Right renal cortex interstitium (tissue), 3 donors: ENCODE measurements around the gene VAMP2. TPM values are rescaled to one million over a fixed set of nuclear protein-coding genes. Genes with fewer than 3 reads are reported as not detected.

ENCODE experiments used
- DNase-seq, 3 donors: peaks; one replicate each; pipeline ENCODE4 v3.0.0-alpha.2; 2013; ENCODE audit warnings: low read depth in 3 of 3, low spot score in 2 of 3
- polyA plus RNA-seq, 3 donors: library from polyadenylated mRNA; unstranded; fragments of 120-200 nt; gene quantifications; one replicate each; pipeline ENCODE4 v1.2.1, GENCODE V29; 2013; ENCODE audit not compliant: insufficient read length in 3 of 3

The VAMP2 gene
- polyA plus RNA-seq = 100 to 1,000 TPM in 2 of 3 donors, 10 to 100 TPM in 1; 98.7 to 114 (median 102) TPM

GRCh38 chr17:8162233-8162996 is at the start of gene VAMP2:
TSS of gene VAMP2 (minus strand) at chr17:8162948. CDS start at chr17:8162879, 69 bp downstream.
- no peak for DNase-seq

- DNase-seq = no peak
Observed at GRCh38 chr17:8210761-8211458, 48.2 kb upstream of the VAMP2 start.

- DNase-seq = peak; percentile 93 to 98 (median 95)
Observed at GRCh38 chr17:8209907-8210760, 47.4 kb upstream of the VAMP2 start, which contains the start of gene AURKB. TSS of gene AURKB (minus strand) at chr17:8210575. CDS start at chr17:8210224, 351 bp downstream.

GRCh38 chr17:8206536-8206935 is 43.8 kb upstream of the VAMP2 start:
- no peak for DNase-seq

GRCh38 chr17:8204761-8205555 is 42.2 kb upstream of the VAMP2 start:
- DNase-seq = no peak

- DNase-seq = no peak
Observed at GRCh38 chr17:8192070-8192815, 29.5 kb upstream of the VAMP2 start.

GRCh38 chr17:8190506-8190905 is 27.8 kb upstream of the VAMP2 start:
- no peak for DNase-seq

GRCh38 chr17:8189711-8190477 is 27.1 kb upstream of the VAMP2 start, which contains the start of gene BORCS6:
TSS of gene BORCS6 (minus strand) at chr17:8190180. CDS start at chr17:8190140, 40 bp downstream.
- peak; percentile 88 to 93 (median 90) for DNase-seq

GRCh38 chr17:8189041-8189710 is 26.4 kb upstream of the VAMP2 start:
- no peak for DNase-seq

GRCh38 chr17:8188263-8188839 is 25.6 kb upstream of the VAMP2 start:
- no peak for DNase-seq

GRCh38 chr17:8187517-8188262 is 24.9 kb upstream of the VAMP2 start:
- peak in 2 of 3 donors; percentile 95 for DNase-seq

GRCh38 chr17:8186787-8187516 is 24.2 kb upstream of the VAMP2 start:
- peak in 1 of 3 donors; percentile 92 for DNase-seq

GRCh38 chr17:8186446-8186786 is 23.7 kb upstream of the VAMP2 start:
- no peak for DNase-seq

GRCh38 chr17:8185582-8186445 is 23.1 kb upstream of the VAMP2 start:
- no peak for DNase-seq

GRCh38 chr17:8176998-8177731 is 14.4 kb upstream of the VAMP2 start:
- DNase-seq = no peak
